HG03460 (cell line): ENCODE measurements around the gene ZNF503.
A peak's percentile ranks its signal among the peaks of the same experiment; 100 is the strongest.

Experiments used
- ATAC-seq: cut with Tn5 transposase; IDR thresholded peaks from one replicate; pipeline ENCODE4 v1.9.1; 2021; ENCODE audit not compliant: unreplicated experiment

ZNF503 gene

DNA sequence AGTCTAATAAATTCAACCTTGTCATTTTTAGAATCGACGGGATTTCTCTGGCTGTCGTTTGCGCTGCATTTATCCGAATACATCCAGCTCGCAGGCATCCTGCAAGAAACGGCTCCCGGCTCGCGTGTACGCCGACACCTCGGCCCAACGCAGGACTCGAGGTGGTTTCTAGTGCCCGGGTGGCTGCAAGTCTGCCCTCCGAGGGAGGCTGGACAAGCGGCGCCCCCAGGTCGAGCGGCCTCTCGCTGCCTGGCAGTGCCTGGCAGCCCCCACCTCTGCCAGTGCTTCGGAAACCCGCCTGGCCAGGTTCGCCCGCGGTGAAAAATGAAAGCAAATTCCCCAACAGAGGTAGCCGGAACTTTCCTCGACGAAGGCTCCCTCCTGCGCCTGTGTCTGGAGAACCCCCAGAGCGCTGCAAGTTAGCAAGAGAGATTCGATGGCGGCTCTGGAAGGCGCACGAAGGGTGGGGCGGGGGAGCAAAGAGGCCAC, 5.7 kb upstream of the ZNF503 start:
- ATAC-seq = no peak

- no peak for ATAC-seq
These were observed 5.1 kb upstream of the ZNF503 start for GRCh38 chr10:75406462-75407223.

DNA sequence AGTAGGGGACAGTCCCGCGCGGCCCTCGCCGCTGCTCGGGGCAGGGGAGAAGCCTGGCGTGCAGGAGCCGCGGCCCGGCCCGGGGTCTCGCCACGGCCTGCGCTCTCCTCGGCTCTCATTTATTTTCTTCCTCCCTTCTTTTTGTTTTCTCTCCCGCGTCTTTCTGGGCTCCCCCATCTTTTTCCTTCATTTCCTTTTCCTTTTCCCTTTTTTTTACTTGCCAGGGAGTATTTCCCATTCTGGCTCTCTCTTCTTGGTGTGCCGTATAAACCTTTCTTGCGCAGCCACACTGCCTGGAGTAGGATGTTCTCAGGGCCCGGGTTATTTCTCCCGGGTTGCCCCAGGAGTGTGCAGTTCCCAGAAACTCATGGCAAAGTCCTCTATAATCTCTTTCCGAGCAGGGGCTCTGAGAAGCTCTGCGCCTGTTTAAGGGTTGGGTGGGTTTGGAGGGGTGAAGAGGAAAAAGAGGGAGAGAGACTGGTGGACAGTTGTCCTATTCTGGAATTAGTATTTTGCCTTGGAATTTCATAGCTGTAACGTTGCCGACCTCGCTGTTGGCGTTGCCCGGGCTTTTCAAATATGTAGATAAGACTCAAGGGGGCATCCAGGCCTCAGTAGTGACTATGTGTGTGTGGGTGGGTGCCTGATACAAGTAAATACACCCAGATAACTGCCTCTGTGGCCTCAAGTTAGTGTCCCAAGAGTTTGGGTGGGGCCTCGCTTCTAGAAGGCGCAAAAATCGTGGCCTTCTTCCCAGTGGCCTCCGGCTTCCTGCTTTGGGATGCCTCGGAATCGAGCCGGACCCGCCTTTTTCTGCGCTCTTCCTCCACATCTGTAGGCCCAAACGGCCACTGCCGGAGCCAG, 4.3 kb upstream of the ZNF503 start:
- ATAC-seq = no peak

- no peak for ATAC-seq
These were observed 3.4 kb upstream of the ZNF503 start for GRCh38 chr10:75404815-75405597.

DNA sequence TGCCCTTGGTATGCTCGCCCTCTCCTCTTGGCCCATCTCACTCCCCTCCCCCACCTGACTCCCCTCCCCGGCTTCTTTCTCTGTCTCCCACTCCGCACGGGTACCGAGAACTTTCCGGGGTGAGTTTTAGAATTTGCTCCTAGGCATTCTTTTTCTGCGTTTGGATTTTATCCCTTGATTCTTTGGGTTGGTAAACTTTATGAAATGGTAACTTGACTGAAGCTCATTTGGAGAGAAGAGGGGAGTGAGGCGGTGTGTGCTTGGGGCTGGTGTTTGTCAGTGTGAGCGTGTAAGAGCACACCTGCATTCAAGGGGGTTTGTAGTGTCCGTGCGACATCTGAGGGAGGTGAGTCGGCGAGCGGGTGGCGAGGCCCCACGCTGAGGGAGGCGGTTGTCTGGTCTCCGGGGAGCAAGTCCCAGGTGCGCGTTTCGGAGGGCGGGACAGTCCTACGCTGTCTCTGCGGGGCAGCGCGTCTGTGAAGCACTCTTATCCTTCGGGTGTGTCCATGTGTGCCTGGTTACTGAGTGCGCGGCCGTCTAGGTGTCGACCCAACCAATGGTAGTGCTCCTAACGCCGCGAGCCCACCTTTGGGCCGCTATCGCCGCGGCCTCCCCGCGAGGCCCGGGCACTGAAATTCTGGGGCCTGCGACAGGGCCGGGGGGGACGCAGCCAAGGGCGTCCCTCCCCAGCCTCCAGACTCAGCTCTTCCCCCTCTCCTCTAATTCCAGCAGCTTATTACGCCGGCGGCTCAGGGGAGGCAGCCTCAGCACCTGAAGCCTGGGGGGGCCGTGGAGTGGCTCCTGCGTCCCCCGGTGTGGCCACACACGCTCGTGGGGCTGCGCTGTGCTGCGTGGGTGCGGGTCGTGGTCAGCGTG, 2.6 kb upstream of the ZNF503 start:
- no peak for ATAC-seq

DNA sequence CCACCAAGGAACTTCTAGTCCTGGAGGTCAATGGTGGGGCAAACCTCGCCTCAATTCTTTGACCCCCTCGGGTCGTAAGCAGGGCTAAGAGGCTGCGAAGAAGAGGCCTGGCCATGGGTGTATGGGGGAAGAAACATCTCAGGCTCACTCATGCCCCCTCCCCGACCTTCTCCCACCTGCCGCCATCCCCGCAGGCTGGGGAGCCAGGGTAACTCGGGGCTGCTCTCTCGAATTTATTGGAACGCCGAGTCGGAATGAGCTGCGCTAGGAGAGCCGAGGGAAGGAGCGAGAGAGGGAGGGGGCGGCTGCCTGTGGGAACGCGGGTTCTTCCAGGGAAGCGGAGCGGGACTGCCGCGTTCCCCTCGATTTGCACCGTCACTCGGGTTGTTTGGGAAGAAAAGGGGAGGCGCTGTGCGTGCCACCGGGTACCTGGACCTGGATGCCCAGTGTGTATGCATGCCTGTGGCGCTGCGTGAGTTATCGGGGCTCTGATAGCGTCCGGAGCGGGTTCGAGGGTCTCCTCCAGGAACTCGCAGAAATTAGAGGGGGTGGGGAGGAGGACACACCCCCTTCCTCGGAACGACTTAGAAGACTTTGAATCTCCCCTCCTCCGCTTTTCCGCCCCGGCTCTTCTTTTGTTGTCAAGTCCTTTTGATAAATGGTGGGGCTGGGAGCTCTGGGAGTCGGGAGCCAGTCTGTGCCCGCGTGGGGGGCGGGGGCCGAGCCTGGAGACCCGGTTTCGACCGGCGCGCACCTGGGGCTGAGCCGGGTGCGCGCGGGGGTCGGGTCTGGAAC, 1.8 kb upstream of the ZNF503 start:
- ATAC-seq = no peak

DNA sequence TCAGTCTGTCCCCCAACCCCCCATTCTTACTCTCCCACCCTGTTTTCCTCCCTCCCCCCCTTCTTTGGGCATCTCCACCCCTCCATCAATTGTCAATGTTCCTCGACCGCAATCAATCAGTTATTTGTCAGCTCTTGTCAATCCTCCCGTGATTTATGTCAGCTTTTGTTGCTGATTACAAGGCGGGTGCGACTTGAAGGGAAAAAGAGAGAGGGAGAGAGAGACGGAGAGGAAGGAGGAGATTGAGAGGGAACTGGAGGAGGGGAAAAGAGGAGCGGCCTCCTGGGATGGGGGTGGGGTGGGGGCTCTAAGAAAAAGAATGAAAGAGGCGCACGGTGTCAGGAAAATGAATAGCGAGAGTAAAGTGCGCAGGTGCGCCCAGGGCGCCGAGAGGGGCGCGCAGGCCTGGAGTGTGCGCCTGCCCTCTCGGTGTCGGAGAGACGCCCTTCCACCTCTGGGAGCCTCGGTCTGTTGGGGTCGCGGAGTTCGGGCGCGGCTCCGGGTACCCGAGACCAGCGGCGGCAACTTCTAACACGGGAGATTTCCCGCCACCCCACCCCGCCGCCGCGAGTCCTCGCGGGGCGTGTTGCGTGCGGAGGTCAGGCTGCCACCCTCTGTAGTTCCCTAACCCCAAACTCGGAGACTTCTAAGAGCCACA, 1.1 kb upstream of the ZNF503 start:
- no peak for ATAC-seq

GRCh38 chr10:75400771-75401568, 594 bp downstream of the ZNF503 start:
- peak; percentile 26 for ATAC-seq

DNA sequence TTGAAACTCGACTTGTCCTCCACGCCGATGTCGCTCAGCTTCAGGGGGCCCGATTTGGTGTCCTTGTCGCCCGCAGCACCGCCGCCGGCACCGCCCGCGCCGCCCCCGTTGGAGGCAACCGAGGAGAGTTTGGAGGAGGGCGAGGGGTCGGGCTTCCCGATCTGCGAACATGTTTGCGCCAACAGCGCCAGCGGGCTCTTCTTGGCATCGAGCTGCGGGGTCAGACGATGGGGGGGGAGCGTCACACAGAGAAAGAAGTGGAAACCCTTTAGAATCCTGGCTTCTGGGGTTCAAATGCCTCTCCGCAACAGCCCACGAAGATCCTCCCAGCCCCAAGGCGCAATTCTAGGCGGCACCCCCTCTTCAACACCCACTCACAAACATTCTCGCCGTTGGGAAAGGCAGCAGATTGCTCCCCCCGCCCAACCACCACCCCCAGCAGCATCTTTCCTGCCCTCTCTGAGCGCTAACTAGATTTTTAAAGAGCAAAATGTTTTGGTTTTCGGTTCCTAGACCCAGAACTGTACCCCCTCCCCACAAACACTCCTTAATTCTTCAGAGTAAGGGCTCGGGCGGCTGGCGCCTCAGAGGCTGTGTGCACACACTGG, 1.3 kb downstream of the ZNF503 start:
- no peak for ATAC-seq

DNA sequence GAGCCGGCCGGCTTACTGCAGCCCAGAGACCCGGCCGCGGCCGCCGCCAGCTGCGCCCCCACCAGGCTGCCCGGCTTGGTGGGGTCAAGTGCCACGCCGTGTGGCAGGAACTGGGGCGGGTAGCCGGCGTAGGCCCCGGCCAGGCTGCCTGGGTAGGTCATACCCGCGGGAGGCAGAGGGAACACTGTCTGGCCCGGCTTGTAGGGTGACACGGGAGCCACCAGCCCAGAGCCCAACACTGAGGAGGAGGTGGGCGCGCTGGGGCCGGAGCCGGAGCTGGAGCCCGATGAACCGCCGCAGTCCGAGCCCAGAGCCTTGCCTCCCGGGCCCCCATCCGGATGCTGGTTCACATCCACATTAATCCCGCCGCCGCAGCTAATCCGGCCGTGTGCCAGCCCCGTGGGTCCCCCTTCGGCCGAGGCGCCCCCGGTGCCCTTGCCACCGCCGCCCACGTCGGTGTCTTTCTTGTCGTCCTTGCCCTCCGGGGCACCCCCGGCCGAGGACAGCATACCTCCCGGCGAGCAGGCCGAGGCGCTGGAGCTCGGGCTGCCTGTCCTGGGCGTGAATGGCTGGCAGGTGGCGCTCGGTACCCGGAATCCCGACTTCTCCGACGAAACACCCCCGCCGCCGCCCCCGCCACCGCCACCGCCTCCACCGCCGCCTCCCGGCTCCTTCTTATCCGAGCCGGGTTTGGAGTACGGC, 2.0 kb downstream of the ZNF503 start:
- no peak for ATAC-seq

GRCh38 chr10:75398692-75399460, 2.7 kb downstream of the ZNF503 start:
- ATAC-seq = no peak

DNA sequence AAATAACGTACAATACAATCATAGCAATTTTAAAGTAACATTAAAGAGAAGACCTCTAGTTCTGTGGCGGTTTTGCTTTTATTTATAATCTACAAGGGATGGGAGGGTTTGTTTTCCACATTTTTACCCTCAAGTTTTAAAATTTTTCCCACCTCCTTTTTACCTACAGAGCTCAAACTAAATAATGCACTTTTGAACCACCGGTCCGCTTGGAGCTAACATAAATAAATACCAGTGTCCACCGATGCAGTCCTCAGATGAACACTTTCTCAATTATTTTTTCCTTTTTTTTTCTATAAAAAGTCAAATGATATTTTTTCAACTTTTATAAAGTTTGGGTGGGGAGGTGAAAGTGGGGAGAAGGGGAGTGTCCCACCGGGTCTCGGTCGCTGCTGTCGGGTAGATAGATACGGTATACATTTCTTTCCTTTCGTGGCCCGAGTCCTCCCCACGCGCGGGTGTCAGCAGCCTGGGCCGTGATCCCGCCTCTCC, 3.3 kb downstream of the ZNF503 start:
- no peak for ATAC-seq

GRCh38 chr10:75397496-75398199, 3.9 kb downstream of the ZNF503 start:
- no peak for ATAC-seq

- ATAC-seq = no peak
These were observed 4.7 kb downstream of the ZNF503 start for GRCh38 chr10:75396631-75397495.
